Head of caudate nucleus (tissue), 42 donors: ENCODE results near the gene TGFBR3L.

Experiments
- DNase-seq, 42 donors: peaks; one replicate each; pipeline versions ENCODE4 v3.0.0 to v3.0.0-alpha.2; 2020 to 2021; ENCODE audit warnings: mixed read lengths in 7 of 42
- intact Hi-C: fragments of 100-400 bp; cut with DNase I; formaldehyde crosslinking; loops from one replicate; pipeline ENCODE4 v1.15.0; 2022

The TGFBR3L gene

DNA sequence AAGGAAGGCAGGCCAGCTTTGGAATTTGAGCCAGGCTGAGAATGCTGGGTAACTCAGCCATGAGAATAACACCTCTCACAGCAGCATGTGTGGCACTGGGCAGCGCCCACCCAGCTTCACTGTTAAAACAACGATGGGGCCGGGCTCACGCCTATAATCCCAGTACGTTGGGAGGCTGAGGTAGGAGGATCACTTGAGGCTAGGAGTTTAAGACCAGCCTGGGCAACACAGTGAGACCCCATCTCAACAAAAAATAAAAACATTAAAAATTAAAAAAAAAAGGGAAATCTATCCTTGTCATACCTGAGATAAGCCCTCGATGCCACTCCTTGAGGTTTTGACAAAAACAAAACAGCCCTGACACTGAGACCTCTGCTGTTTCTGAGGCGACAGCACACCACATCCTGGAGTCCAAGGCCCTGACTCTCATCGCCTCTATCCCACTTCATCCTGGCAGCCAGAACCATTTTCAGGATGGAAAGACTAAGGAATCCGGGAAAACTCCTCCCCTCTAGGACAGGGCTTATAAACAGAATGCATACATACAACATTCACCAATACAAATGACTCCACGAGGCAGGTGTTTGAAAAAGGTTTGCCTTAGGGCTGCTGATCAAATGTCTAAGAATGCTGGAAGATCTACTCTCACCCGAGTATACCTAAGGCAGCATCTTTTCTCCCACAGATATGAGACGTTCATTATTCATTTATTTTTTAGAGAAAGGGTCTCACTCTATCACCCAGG is 51.5 kb downstream of the TGFBR3L start:
- no peak for DNase-seq
- intact Hi-C loops = no loop called here

DNA sequence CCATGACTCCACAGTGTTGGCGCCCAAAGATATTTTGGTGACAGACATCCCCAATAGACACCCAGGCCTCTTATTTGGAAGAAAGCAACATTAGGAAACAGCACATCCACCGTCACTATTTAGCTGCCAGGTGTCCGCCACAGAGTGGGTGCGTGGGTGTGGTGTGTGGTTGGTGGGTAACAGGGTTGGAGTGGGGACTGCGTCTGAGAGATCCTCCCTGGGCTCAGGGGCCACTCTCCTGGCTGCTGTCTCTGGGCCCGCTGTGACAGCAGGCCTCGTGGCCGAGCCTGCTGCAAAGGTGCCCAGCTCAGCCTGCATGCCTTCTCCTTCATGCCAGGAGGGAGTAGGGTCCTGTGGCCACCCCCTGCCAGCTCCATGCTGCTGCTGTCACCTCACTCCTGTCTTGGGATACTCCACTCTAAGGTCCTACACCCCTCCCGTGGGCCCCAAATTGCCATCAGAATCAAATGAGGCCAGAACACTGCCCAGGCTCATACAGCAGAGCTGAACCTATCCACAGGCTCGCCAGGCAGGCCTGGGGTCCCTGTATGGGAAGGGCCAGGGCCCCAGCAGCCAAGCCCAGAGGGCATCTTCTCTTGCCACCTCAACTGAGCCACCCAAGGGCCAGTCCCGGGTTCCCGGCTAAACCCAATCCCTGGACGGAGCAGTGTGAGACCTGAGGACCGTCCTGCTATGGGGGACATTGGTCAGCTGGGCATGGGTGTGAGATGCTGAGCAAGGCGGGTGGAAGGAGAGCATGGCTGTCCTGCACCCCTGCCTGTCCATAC is 53.6 kb downstream of the TGFBR3L start:
- no peak for DNase-seq
- intact Hi-C loops = no loop called here
